Heart left ventricle (tissue), 16 donors: ENCODE data around the gene SSNA1. TPM values are rescaled to one million over a fixed set of nuclear protein-coding genes. Genes with fewer than 3 reads are reported as not detected.

ENCODE experiments used
- ATAC-seq, 4 donors: fragments of 200-7000 bp; cut with Tn5 transposase; one replicate each; pipeline ENCODE4 v1.9.1; 2020 to 2022; ENCODE audit warnings: moderate library complexity in 4 of 4, mild to moderate bottlenecking in 3 of 4, moderate number of reproducible peaks in 1 of 4
- DNase-seq, 5 donors: peaks; one replicate each; pipeline ENCODE4 v3.0.0-alpha.2; 2020
- H3K27ac ChIP-seq, 12 donors: fragments of 200-600 bp; sonication (generic) in 4 of 12; one replicate each; pipeline versions ENCODE4 v1.5.0 to v1.8.0; 2016 to 2022; ENCODE audit warnings: mild to moderate bottlenecking in 2 of 12
- H3K27me3 ChIP-seq, 9 donors: fragments of 200-600 bp; sonication (generic) in 2 of 9; one replicate each; pipeline versions ENCODE4 v1.5.1 to v1.8.0; 2016 to 2022; ENCODE audit warnings: mild to moderate bottlenecking in 3 of 9
- H3K36me3 ChIP-seq, 9 donors: fragments of 200-600 bp; sonication (generic) in 2 of 9; one replicate each; pipeline versions ENCODE4 v1.5.0 to v1.8.0; 2018 to 2022; ENCODE audit warnings: mild to moderate bottlenecking in 2 of 9
- H3K4me1 ChIP-seq, 12 donors: fragments of 200-600 bp; sonication (generic) in 4 of 12; one replicate each; pipeline versions ENCODE4 v1.5.0 to v1.8.0; 2016 to 2022; ENCODE audit warnings: mild to moderate bottlenecking in 3 of 12
- H3K4me3 ChIP-seq, 12 donors: fragments of 200-600 bp; sonication (generic) in 4 of 12; one replicate each; pipeline versions ENCODE4 v1.5.0 to v1.8.0; 2017 to 2022; ENCODE audit warnings: mild to moderate bottlenecking in 9 of 12, moderate library complexity in 4 of 12
- H3K9me3 ChIP-seq, 12 donors: fragments of 200-600 bp; sonication (generic) in 4 of 12; one replicate each; pipeline versions ENCODE4 v1.5.0 to v1.8.0; 2016 to 2022; ENCODE audit warnings: mild to moderate bottlenecking in 1 of 12
- CTCF ChIP-seq, 12 donors: fragments of 200-600 bp; sonication (generic) in 4 of 12; IDR thresholded peaks; one replicate each; pipeline versions ENCODE4 v1.5.0 to v1.8.0; 2018 to 2022; ENCODE audit warnings: antibody characterized with exemption in 12 of 12, mild to moderate bottlenecking in 5 of 12
- POLR2A ChIP-seq, 2 donors: fragments of 450-650 bp; IDR thresholded peaks; one replicate each; pipeline ENCODE4 v1.6.1; 2017; ENCODE audit warnings: antibody characterized with exemption in 2 of 2, mild to moderate bottlenecking in 2 of 2, moderate library complexity in 2 of 2
- WGBS, 4 donors: extraction: QIAGEN DNeasy Blood & Tissue Kit in 2 of 4; methylation state at CpG; one replicate each; pipeline versions ENCODE4 v1.1.5 to v1.1.7; 2013 to 2018; 5-methylcytosine and 5-hydroxymethylcytosine counted together
- intact Hi-C, 10 donors: fragments of 100-400 bp; cut with DNase I; formaldehyde crosslinking; loops; one replicate each; pipeline versions ENCODE4 v1.11.1 to v1.14.2; 2022
- polyA plus RNA-seq, 2 donors: library from polyadenylated mRNA; stranded (reverse); fragments of 200-250 nt; gene quantifications; one replicate each; pipeline ENCODE4 v1.2.3, GENCODE V29; 2013
- total RNA-seq, 9 donors: library from RNA; depleted of rRNA in 2 of 9; stranded (reverse); fragments of >200 nt in 2 of 9; fragmentation: NEBNext Ultra II Directional in 3 of 9; extraction: Animal tissue kit (Norgen Biotek cat#: 25700) in 3 of 9; gene quantifications; one replicate each; pipeline versions ENCODE4 v1.1.0 to v1.2.4, GENCODE V29; 2016 to 2023
- donor health status: ischemic (EF 13 %, LVEDD 7.1; RV severe dilation, severe dysfunction).
- donor health status: healthy with polysubstance abuse.
- donor health status: DM: no; HTN: yes; CAD: no.
- donor health status: DM: no; HTN: no; CAD: no.
- donor health status: ischemic (EF 25% LVEDD 6.9; RV normal size, moderate dysfunction).
- donor health status: ischemic (EF 25% LVEDD 5.7; RV mildly dilated, moderate dysfunction).
- donor health status: healthy.
- donor health status: DM: yes; HTN: yes; CAD: no.
- donor health status: ischemic (EF 35%, LVEDD 5.7; RV mildly dilated, moderate dysfunction).
- donor health status: nonischemic (EF 11% LVEDD 7.7; RV severe dilation, severe dysfunction).
- donor health status: DM: yes; HTN: yes; CAD: no.
- donor health status: PGD.
- donor health status: ischemic (EF 29% LVEDD 5.4; RV normal size, mild dysfunction).
- donor health status: nonischemic (EF 23%, LVEDD 6.1; RV moderate dilation, normal function).

Gene SSNA1
- total and polyA plus RNA-seq, 11 donors: 46.0 to 161 (median 67.7) TPM

- intact Hi-C loops: loop anchor here in 3 of 10 donors (1.0 to 10.0 kb wide), 5 partner anchors 19 to 439 kb away; partner anchors contain the start of genes ANAPC2 (in 3 of the 3), SSNA1 (in 3 of the 3), NDOR1 (in 2 of the 3) and TMEM203 (in 2 of the 3)
- Histone ChIP-seq H3K27me3 (peaks cover 0 to 7% (median 0%) of the 10 kb centered on the region in 9 donors), H3K9me3 (no peaks in the 10 kb centered on the region), H3K27ac (peak overlapping the region; percentile 33 to 95 (median 94)), H3K4me3 (peak overlapping the region; percentile 50 to 92 (median 74)), H3K36me3 (no peaks in the 10 kb centered on the region), H3K4me1 (peaks cover 0 to 44% (median 24%) of the 10 kb centered on the region in 12 donors)
- WGBS, 4 donors: 0 to 1% (median 1%) methylated on average over 24 to 63 of the region's 63 CpGs
- TF ChIP-seq POLR2A (IDR thresholded peaks at IDR 0.05) (peak in 1 of 2 donors; percentile 77), CTCF (IDR thresholded peaks at IDR 0.05) (no peak)
- DNase-seq (peak; percentile 98 to 99 (median 99)), ATAC-seq (peak; percentile 91 to 95 (median 92))
These were observed 34.8 kb downstream of the SSNA1 start for GRCh38 chr9:137223078-137223970.

GRCh38 chr9:137224830-137225694, 36.6 kb downstream of the SSNA1 start, which contains the start of gene CYSRT1:
Gene CYSRT1, plus strand, starts transcription at chr9:137225174. Its CDS starts 448 bp downstream, at chr9:137225622.
- ATAC-seq (no peak), DNase-seq (peak in 1 of 5 donors; percentile 30)
- Histone ChIP-seq H3K9me3 (no peaks in the 10 kb centered on the region), H3K27me3 (peaks cover under 1 to 25% (median 13%) of the 10 kb centered on the region in 9 donors), H3K4me1 (peaks cover 0 to 35% (median 15%) of the 10 kb centered on the region in 12 donors), H3K27ac (peak within 1 kb of the TSS in 8 of 12 donors; percentile 83 to 95 (median 94)), H3K4me3 (peak within 1 kb of the TSS in 11 of 12 donors; percentile 50 to 92 (median 74)), H3K36me3 (no peaks in the 10 kb centered on the region)
- TF ChIP-seq CTCF (IDR thresholded peaks at IDR 0.05) (no peak), POLR2A (IDR thresholded peaks at IDR 0.05) (no peak)
- intact Hi-C loops: loop anchor here in 9 of 10 donors (5.0 to 10.0 kb wide), 6 partner anchors 33 to 440 kb away; partner anchors contain the start of genes ANAPC2 (in 6 of the 9) and SSNA1 (in 6 of the 9)
- WGBS, 4 donors: 52 to 60% (median 56%) methylated on average over 6 to 23 of the region's 23 CpGs

- Histone ChIP-seq H3K4me3 (no peak overlapping the region), H3K4me1 (peaks cover 0 to 35% (median 15%) of the 10 kb centered on the region in 12 donors), H3K36me3 (no peaks in the 10 kb centered on the region), H3K9me3 (no peaks in the 10 kb centered on the region), H3K27ac (no peak overlapping the region), H3K27me3 (peaks cover 8 to 31% (median 20%) of the 10 kb centered on the region in 9 donors)
- WGBS, 4 donors: 70 to 85% (median 82%) methylated on average over 5 to 21 of the region's 21 CpGs
- intact Hi-C loops: loop anchor here (2.0 to 10.0 kb wide), 9 partner anchors 34 to 441 kb away; partner anchors contain the start of genes ANAPC2 (in 4 of the 10) and SSNA1 (in 4 of the 10)
- no peak for DNase-seq
- ATAC-seq: no peak
- no peak for TF ChIP-seq POLR2A (IDR thresholded peaks at IDR 0.05)
These were observed 37.3 kb downstream of the SSNA1 start for GRCh38 chr9:137225699-137226331.
